Mesenteric fat pad (tissue), 1 donor: ENCODE measurements around the gene DPYD. TPM values are rescaled to one million over a fixed set of nuclear protein-coding genes. Genes with fewer than 3 reads are reported as not detected.

Source experiments
- DNase-seq: peaks from one replicate; pipeline ENCODE4 v3.0.0-alpha.2; 2020; ENCODE audit warnings: low spot score
- total RNA-seq: library from RNA; stranded (reverse); fragmentation: NEBNext Ultra II Directional; extraction: Animal tissue kit (Norgen Biotek cat#: 25700); gene quantifications from one replicate; pipeline ENCODE4 v1.2.1, GENCODE V29; 2021
- donor health status: DM: yes; HTN: yes; CAD: no.

Gene DPYD
- total RNA-seq, 1 donor from 2014 or later = 48.6 TPM

DNA sequence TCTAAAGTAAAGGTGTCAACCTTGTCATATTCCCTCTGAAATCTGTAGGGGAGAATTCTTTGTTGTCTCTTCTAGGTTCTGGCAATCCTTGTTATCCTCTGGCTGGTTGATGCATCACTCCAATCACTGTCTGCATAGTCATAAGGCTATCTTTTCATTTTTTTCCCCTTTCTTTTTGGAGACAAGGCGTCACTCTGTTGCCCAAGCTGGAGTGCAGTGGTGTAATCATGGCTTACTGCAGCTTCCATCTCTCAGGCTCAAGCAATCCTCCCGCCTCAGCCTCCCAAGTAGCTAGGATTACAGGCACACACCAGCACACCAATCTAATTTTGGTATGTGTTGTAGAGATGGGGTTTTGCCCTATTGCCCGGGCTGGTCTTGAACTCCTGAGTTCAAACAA is 12.9 kb downstream of the DPYD start:
- no peak for DNase-seq

DNA sequence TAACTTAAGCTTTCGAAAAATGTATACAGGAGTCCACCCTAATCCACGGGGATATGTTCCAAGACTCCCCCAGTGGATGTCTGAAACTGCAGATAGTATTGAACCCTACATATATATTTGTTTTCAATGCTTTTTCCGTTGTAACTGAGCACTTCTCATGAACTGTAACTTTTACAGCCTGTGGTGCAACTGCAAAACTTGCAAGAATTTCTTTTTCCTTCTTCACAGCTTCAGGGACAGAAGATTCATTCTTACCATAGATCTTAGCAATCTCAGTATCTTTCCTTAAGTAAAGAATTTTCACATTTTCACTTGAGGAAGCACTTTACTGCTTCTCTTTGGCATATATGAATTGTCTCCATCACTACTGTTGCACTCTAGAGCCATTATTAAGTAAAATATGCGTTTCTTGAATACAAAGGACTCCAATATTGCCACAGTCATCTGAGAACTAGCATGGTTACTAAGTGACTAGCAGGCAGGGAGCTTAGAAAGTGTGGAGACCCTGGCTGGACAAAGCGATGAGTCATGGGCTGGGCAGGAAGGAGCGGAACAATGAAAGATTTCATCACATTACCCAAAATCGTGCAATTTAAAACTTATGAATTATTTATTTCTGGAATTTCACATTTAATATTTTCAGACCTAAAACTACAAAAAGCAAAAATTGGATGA is 14.1 kb downstream of the DPYD start:
- DNase-seq = no peak

DNA sequence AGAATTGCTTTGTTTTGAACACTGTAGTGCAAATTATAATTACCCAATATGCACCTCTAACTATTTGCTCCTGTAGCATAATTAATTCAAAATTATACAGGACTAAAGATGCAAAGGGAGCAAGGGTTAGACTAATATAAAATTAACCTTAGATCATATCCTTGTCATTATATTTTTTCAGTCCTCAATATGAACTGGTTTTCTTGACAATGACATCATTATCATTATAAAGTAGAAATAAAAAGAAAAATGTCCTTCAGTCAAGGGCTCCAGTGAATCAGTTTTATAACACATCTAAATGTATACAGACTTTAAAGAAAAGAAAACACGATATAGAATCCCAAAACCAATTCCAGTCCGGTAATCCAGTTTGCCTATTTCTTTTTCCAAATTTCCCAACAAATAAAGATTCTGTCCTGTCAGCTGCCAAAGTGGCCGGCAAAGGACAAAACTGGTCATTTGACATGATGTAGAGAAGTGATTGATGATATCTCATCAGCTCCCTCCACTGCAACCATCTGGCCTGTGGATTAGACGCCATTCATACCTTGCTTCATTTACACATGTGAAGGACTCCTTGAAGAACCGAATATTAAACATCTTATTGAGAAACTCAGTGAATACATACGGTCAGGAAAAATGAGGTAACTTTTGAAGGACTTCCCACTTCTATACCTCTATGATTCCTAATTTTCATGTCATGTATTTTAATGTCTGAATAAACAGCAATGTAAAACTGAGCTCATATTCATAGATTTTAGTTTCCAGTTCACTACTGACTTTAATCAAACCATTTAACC is 15.5 kb downstream of the DPYD start:
- no peak for DNase-seq

- no peak for DNase-seq
Measured at GRCh38 chr1:97904534-97904933, 16.3 kb downstream of the DPYD start.

DNA sequence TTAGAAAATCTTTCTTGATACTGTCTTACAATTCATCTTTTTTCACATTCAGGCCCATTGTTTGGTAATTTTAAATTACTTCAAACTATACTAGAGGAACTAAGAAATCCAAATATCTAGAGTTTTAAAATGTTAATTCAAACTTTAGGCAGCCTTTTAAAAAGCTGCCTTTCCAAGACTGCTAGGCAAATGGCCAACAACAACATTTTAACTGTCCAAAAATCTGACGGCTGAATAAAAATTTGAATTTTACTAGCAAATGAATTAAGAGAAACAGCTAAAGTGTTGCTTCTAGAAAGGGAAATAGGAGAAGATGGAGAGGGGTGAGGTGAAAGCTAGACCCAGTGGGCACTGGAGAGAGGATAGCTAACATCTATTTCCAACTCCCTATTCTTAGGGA is 17.2 kb downstream of the DPYD start:
- no peak for DNase-seq

DNA sequence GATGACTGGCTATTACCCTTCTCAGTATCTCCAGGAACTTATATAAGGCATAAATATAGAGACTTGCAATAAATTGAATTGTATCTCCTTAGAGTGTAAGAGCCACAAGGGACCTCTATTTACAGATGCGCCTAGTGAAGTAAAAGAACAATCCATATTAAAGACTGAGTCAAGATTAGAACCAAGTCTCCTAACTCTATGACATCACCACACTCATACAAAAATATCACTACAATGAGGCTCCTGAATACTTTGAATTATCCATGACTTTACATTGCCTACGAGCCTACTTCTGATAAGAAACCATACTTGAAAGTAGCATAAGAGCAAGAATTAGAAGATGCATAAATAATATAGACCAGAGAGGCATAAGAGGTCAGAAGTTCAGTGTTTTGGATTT is 18.8 kb downstream of the DPYD start:
- no peak for DNase-seq

- DNase-seq = no peak
Measured at GRCh38 chr1:97901017-97901658, 19.7 kb downstream of the DPYD start.

DNA sequence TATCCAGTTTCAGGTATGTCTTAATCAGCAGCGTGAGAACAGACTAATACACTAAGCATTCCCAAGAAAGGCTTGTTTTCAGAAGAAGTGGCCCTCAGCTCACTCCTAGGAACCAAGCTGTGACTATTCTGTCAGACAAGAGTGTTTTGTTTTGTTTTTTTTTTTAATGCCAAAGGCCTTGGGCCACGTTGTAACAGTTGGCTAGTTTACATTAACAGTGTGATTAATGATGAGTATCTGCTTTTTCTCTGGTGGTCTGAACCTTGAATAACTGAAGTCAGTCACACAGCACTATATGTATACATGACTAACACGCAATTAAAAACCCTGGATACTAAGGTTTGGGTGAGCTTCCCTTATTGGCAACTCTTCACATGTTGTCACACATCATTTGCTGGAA is 21.9 kb downstream of the DPYD start:
- DNase-seq = no peak

DNA sequence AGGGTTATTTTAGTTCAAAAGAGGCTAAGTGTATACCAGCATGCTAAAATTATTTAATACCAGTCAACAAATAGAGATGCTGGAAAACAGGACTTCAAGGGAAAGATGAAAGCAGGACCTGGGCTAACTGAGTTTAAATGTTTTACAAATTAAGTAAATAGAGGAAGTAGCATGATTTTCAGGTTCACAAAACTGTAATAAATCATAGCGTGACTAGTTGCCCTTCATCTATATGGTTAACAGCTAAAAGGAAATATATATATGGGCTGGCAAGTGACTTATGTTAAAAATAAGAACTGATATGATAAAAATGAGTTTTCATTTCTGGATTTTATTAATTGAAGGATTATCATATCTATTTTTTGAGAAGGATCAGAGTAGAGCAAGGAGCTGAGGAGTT is 25.6 kb downstream of the DPYD start:
- DNase-seq = no peak

GRCh38 chr1:97893844-97894243 is 27.0 kb downstream of the DPYD start:
- DNase-seq = no peak

DNA sequence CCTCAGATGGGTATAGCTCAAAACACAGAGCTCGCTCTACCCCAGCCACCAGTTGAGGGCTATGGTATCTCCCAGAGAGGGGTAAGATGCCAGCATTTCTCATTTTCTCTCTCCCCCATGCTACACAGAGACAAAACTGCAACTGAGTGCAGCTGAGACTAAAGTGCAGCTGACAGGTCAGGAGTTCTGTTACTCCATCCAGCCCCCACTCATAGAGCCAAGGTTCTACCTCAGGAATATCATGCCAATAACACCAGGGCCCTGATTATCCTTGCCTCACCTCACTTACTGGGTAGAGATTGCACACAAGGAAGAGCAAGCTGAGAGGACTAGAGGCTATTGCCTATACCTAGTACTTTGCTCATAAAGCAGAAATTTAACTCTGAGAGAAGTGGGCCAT is 34.6 kb downstream of the DPYD start:
- no peak for DNase-seq

GRCh38 chr1:97883823-97884222 is 37.0 kb downstream of the DPYD start:
- DNase-seq = no peak

- DNase-seq = no peak
Measured at GRCh38 chr1:97877307-97877706, 43.5 kb downstream of the DPYD start.

- DNase-seq = no peak
Measured at GRCh38 chr1:97875996-97876395, 44.8 kb downstream of the DPYD start.

GRCh38 chr1:97870589-97870988 is 50.2 kb downstream of the DPYD start:
- no peak for DNase-seq

DNA sequence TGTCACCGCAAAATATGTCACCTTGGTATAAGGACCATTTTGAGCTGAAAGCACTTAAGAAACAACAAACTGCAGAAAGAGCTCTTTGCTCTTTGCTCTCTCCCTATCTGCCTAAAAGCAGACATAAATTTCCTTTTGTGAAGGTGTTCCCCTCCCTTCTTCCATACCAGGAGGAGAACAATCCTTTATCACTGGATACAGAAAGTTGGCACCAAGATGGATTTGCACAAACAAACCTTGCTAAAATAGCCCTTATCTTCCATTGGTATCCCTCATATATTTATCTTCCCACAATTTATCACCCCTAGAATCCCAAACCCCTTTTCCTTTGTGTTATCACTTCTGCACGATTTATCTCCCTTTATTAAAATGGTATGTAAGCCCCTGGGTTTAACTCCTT is 51.4 kb downstream of the DPYD start:
- no peak for DNase-seq

DNA sequence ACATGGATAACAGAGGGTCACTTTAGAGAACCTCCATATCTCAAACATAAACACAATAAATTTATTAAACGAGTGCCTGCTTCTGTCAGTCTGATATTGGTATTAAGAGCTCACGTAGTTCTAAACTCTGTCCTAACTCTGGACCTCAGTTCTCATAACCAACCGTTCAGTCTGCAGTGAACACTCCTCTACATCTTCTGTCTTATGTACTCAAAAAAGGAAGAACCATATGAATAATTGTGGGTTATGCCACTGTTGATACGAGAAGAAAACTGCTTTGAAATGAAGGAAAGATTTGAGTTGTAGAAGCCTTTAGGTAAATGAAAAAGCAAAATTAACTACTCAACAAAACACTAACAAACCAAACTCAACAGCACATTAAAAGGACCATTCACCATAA is 53.7 kb downstream of the DPYD start:
- no peak for DNase-seq

GRCh38 chr1:97864615-97865014 is 56.2 kb downstream of the DPYD start:
- no peak for DNase-seq

DNA sequence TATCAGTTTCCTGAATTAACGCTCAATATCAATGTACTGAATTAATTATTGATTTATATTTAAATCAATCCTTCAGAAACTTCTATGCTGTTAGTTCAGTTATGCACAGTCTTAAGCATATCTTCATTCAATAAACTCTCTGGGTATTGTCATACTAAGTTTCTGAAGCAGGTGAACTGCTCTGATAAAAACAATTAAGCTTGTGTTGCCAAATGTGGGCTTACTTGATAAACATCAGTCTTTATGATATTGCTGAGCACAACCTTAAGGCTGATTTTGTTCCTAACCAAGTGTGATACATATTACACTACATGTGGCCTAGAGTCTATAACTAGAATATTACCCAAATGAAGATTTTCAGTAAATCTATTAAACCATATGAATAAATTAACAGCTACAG is 67.6 kb downstream of the DPYD start:
- no peak for DNase-seq

- DNase-seq = no peak
Measured at GRCh38 chr1:97849345-97850340, 71.2 kb downstream of the DPYD start.

DNA sequence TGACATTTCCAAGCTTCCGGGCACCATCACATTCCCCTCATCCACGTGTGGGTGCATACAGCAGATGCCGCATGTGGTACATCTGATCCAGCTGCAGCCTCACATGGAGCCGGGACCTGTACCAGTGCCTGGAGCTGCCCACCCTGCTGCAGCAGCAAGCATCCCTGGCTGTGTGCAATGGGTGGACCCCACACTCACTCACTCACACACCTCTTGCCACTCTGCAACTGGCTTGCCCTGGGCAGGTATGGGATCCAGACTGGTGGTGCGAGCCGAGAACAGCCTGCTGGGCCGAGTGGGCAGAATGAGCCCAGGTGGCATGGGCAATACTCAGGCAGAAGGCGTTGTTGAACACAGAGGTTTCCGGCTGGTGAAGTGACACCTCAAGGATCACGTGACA is 75.0 kb downstream of the DPYD start:
- no peak for DNase-seq
